ENCODE measurements around the gene ATAT1. TPM values are rescaled to one million over a fixed set of nuclear protein-coding genes. Genes with fewer than 3 reads are reported as not detected.

Gene ATAT1
- total RNA-seq, 1 experiment from 2014 or later, result 15.8 TPM

DNA sequence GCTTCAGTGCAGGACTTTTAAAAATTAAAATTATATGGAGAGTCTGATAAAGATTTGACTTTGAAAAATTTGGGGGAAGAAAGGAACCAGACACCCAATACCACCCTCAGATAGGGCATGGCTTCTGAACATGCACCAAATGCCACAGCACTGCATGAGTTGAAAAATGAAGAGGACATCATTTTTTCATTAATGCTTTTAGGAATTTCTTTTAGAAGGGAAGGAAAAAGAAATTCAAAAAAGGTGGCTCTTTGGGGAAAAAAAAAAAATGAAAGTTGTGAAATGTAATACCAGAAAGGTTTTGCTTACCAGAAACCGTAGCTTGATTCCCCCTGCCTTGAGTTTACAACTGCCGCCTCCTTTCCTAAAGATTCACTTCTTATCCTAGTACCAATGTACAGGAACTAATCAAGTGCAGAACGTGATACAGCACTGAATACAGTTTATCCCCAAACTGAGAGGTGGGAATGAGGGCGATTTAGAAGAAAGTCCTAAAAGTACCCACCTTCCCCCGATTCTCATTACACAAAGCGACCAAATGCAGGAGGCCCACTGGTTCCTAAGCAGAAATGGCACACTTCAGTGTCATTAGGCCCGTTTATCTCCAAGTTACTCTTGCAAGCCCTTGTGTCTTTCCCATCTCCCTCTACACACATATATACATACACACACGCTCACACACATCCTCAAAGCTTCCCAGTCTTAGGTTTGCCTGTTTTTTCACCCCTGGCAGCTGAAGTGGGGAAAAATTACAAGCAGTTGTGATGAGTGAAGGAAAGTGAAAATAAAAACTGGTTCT is 12.4 kb upstream of the ATAT1 start:
- Histone ChIP-seq H3K36me3 (ENCODE audit: control insufficient read depth, insufficient read depth, low read length) (peaks cover 24% of the 10 kb centered on the region), H3K9me3 (ENCODE audit: control insufficient read depth, insufficient read depth, low read depth, low read length) (no peaks in the 10 kb centered on the region), H3K27me3 (ENCODE audit: control insufficient read depth, insufficient read depth, low read length) (no peaks in the 10 kb centered on the region), H3K4me1 (ENCODE audit: control insufficient read depth, insufficient read depth, low read length) (peaks cover 32% of the 10 kb centered on the region), H3K4me3 (ENCODE audit: low read depth in 2 of 2, low read length in 2 of 2) (peak overlapping the region; percentile 71 to 98), H3K27ac (ENCODE audit: low read length) (peak overlapping the region; percentile 100)
- POLR2A ChIA-PET, result interaction anchor here (0.6 to 1.7 kb wide), 5 partner anchors 14 to 1788 kb away, joined by 6 to 18 read pairs (median 7); no protein-coding TSS in a partner anchor
- intact Hi-C loops (cut with micrococcal nuclease; ENCODE audit: unreplicated experiment) (no loop called here), in situ Hi-C loops (cut with HindIII; ENCODE audit: low pct_unique_long_range_greater_than_20kb, low sequenced_read_pairs) (no loop called here)
- TF ChIP-seq, protein P1, sequence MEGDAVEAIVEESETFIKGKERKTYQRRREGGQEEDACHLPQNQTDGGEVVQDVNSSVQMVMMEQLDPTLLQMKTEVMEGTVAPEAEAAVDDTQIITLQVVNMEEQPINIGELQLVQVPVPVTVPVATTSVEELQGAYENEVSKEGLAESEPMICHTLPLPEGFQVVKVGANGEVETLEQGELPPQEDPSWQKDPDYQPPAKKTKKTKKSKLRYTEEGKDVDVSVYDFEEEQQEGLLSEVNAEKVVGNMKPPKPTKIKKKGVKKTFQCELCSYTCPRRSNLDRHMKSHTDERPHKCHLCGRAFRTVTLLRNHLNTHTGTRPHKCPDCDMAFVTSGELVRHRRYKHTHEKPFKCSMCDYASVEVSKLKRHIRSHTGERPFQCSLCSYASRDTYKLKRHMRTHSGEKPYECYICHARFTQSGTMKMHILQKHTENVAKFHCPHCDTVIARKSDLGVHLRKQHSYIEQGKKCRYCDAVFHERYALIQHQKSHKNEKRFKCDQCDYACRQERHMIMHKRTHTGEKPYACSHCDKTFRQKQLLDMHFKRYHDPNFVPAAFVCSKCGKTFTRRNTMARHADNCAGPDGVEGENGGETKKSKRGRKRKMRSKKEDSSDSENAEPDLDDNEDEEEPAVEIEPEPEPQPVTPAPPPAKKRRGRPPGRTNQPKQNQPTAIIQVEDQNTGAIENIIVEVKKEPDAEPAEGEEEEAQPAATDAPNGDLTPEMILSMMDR (IDR thresholded peaks at IDR 0.05), result no peak
- no peak for TF ChIP-seq REST (IDR thresholded peaks at IDR 0.05; ENCODE audit: insufficient read depth in 1 of 2, low read depth in 2 of 2, low read length in 1 of 2)
- TF ChIP-seq POLR2AphosphoS5 (IDR thresholded peaks at IDR 0.05; ENCODE audit: low read depth, low read length), result peak; percentile 41; the same call in 1 of the 2 replicates
- no peak for TF ChIP-seq TCF7L2 (IDR thresholded peaks at IDR 0.05; ENCODE audit: low read depth, low read length)
- no peak for TF ChIP-seq SIN3A (IDR thresholded peaks at IDR 0.05; ENCODE audit: borderline replicate concordance, insufficient read depth, low read depth, low read length)
- BruUV-seq (replicated peaks), result no TSS peak
- ATAC-seq (no peak), DNase-seq (ENCODE audit: low read depth, low spot score) (no peak)
- CTCF ChIA-PET, result interaction anchor here (0.7 kb wide), 1 partner anchor 124 kb away, joined by 11 read pairs; no protein-coding TSS in a partner anchor

DNA sequence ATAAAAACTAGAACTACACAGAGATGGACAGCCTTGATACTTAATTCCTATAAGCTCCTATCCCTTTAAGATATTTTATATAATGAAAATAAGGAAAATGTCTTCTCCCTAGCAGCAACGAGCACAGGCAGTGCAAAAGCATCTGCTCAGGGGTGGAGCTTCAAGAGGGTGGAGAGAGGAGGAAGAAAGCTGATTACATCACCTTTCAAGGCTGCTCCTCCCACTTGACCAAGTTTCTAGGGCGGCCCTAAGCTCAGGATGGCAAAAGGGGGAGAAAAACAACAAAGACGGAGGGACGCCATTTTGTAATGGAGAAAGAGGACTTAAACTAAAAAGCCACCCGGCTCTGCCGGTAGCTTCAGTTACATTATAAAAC is 11.8 kb upstream of the ATAT1 start:
- intact Hi-C loops (cut with micrococcal nuclease; ENCODE audit: unreplicated experiment), result no loop called here
- in situ Hi-C loops (cut with HindIII; ENCODE audit: low pct_unique_long_range_greater_than_20kb, low sequenced_read_pairs), result no loop called here
- BruUV-seq (replicated peaks), result no TSS peak
- POLR2A ChIA-PET, result interaction anchor here (0.6 to 1.7 kb wide), 6 partner anchors 11 to 1788 kb away, joined by 5 to 18 read pairs (median 6); no protein-coding TSS in a partner anchor
- Histone ChIP-seq H3K27ac (ENCODE audit: low read length) (peak overlapping the region; percentile 100), H3K27me3 (ENCODE audit: control insufficient read depth, insufficient read depth, low read length) (no peaks in the 10 kb centered on the region), H3K4me3 (ENCODE audit: low read depth in 2 of 2, low read length in 2 of 2) (peak overlapping the region; percentile 71 to 98), H3K4me1 (ENCODE audit: control insufficient read depth, insufficient read depth, low read length) (peaks cover 32% of the 10 kb centered on the region), H3K36me3 (ENCODE audit: control insufficient read depth, insufficient read depth, low read length) (peaks cover 19% of the 10 kb centered on the region), H3K9me3 (ENCODE audit: control insufficient read depth, insufficient read depth, low read depth, low read length) (no peaks in the 10 kb centered on the region)
- DNase-seq (ENCODE audit: low read depth, low spot score) (peak; percentile 86), ATAC-seq (peak; percentile 64)
- CTCF ChIA-PET, result interaction anchor here (0.6 to 0.7 kb wide), 2 partner anchors 58 to 124 kb away, joined by 3 to 11 read pairs; partner anchors contain the start of gene DHX16
- no peak for TF ChIP-seq SIN3A (IDR thresholded peaks at IDR 0.05; ENCODE audit: borderline replicate concordance, insufficient read depth, low read depth, low read length)
- TF ChIP-seq REST (IDR thresholded peaks at IDR 0.05; ENCODE audit: insufficient read depth in 1 of 2, low read depth in 2 of 2, low read length in 1 of 2), result no peak
- no peak for TF ChIP-seq TCF7L2 (IDR thresholded peaks at IDR 0.05; ENCODE audit: low read depth, low read length)
- TF ChIP-seq, protein P1 (IDR thresholded peaks at IDR 0.05), result no peak
- TF ChIP-seq POLR2AphosphoS5 (IDR thresholded peaks at IDR 0.05; ENCODE audit: low read depth, low read length), result no peak

All from Panc1 (cell line).